ENCODE results near the gene VDR. TPM values are rescaled to one million over a fixed set of nuclear protein-coding genes. Genes with fewer than 3 reads are reported as not detected.

The VDR gene
- polyA plus RNA-seq, 3 donors, result 6.0 to 14.8 (median 12.8) TPM

- Histone ChIP-seq H3K79me2 (ENCODE audit: insufficient read depth, low read length) (peaks cover 99% of the 10 kb centered on the region), H3K36me3 (replicated peaks in 1 of 2; ENCODE audit: control insufficient read depth in 1 of 2, insufficient read depth in 2 of 2, low read length in 2 of 2) (no peaks in the 10 kb centered on the region), H3K27me3 (ENCODE audit: control insufficient read depth in 2 of 2, insufficient read depth in 2 of 2, low read length in 2 of 2) (no peaks in the 10 kb centered on the region), H3K9ac (ENCODE audit: insufficient read depth, low read length, poor library complexity, severe bottlenecking) (peak overlapping the region; percentile 83), H2AFZ (ENCODE audit: insufficient read depth, low read depth, low read length, poor library complexity, severe bottlenecking) (no peak overlapping the region), H3K4me2 (replicated peaks; ENCODE audit: extremely low read depth, low read length, poor library complexity, severe bottlenecking) (peak overlapping the region; percentile 87), H3K27ac (ENCODE audit: low read depth in 1 of 2, low read length in 2 of 2) (peak overlapping the region; percentile 98 to 99), H3K4me1 (ENCODE audit: control insufficient read depth in 1 of 2, insufficient read depth in 2 of 2, low read length in 2 of 2) (peaks cover 91 to 93% of the 10 kb centered on the region in 2 donors), H3K4me3 (replicated peaks in 1 of 3; ENCODE audit: low read depth in 2 of 3, low read length in 3 of 3) (peak overlapping the region in 1 of 3 experiments; percentile 80), H4K20me1 (ENCODE audit: insufficient read depth, low read length) (peaks cover 24% of the 10 kb centered on the region), H3K9me3 (replicated peaks in 1 of 2; ENCODE audit: control insufficient read depth in 1 of 2, insufficient read depth in 1 of 2, low read length in 2 of 2) (no peaks in the 10 kb centered on the region)
- intact Hi-C loops (cut with micrococcal nuclease), result loop anchor here (5.0 to 10.0 kb wide), 2 partner anchors 90 to 107 kb away; partner anchors contain the start of genes RPAP3 (in 1 of the 2) and VDR (in 1 of the 2)
- Mint-ChIP-seq H3K36me3 (peaks cover 16 to 18% of the 10 kb centered on the region in 2 donors), H3K9me3 (no peaks in the 10 kb centered on the region), H3K27ac (peak overlapping the region; percentile 94 to 100 (median 99)), H3K4me1 (peaks cover 85% of the 10 kb centered on the region), H3K4me3 (peak overlapping the region; percentile 42 to 92), H3K27me3 (ENCODE audit: low read depth in 3 of 3) (no peaks in the 10 kb centered on the region)
- no peak for TF ChIP-seq CTCF (IDR thresholded peaks at IDR 0.05)
- 100% methylated on average over 2 of the region's 3 CpGs for WGBS (ENCODE audit: insufficient coverage)
- peak in 1 of 3 donors; percentile 29 for DNase-seq
Measured at GRCh38 chr12:47814539-47815170, 90.1 kb downstream of the VDR start.

GRCh38 chr12:47813511-47814196, 91.1 kb downstream of the VDR start:
- H3K9me3 ChIP-seq (replicated peaks in 1 of 2; ENCODE audit: control insufficient read depth in 1 of 2, insufficient read depth in 1 of 2, low read length in 2 of 2), result no peaks in the 10 kb centered on the region
- H3K36me3 Mint-ChIP-seq, result peaks cover 16 to 18% of the 10 kb centered on the region in 2 donors
- intact Hi-C loops (cut with micrococcal nuclease), result loop anchor here in 1 of 2 donors (10.0 kb wide), 1 partner anchor 91 kb away; the partner anchor contains the start of gene VDR
- H3K9ac ChIP-seq (ENCODE audit: insufficient read depth, low read length, poor library complexity, severe bottlenecking), result peak overlapping the region; percentile 83
- no peak for TF ChIP-seq CTCF (IDR thresholded peaks at IDR 0.05)
- H3K4me1 ChIP-seq (ENCODE audit: control insufficient read depth in 1 of 2, insufficient read depth in 2 of 2, low read length in 2 of 2), result peaks cover 98 to 99% of the 10 kb centered on the region in 2 donors
- peaks cover 98% of the 10 kb centered on the region for H3K79me2 ChIP-seq (ENCODE audit: insufficient read depth, low read length)
- peak; percentile 73 to 86 (median 75) for DNase-seq
- H3K4me3 ChIP-seq (replicated peaks in 1 of 3; ENCODE audit: low read depth in 2 of 3, low read length in 3 of 3), result peak overlapping the region; percentile 31 to 80 (median 53)
- H3K27ac Mint-ChIP-seq, result peak overlapping the region; percentile 94 to 100 (median 99)
- H3K27me3 Mint-ChIP-seq (ENCODE audit: low read depth in 3 of 3), result peaks cover 0 to under 1% (median 0%) of the 10 kb centered on the region in 3 donors
- H3K4me2 ChIP-seq (replicated peaks; ENCODE audit: extremely low read depth, low read length, poor library complexity, severe bottlenecking), result peak overlapping the region; percentile 87
- no peaks in the 10 kb centered on the region for H3K9me3 Mint-ChIP-seq
- peak overlapping the region; percentile 98 to 99 for H3K27ac ChIP-seq (ENCODE audit: low read depth in 1 of 2, low read length in 2 of 2)
- H3K4me3 Mint-ChIP-seq, result peak overlapping the region; percentile 85 to 92
- H3K4me1 Mint-ChIP-seq, result peaks cover 91% of the 10 kb centered on the region
- 25% methylated on average over 4 of the region's 9 CpGs for WGBS (ENCODE audit: insufficient coverage)
- H3K27me3 ChIP-seq (ENCODE audit: control insufficient read depth in 2 of 2, insufficient read depth in 2 of 2, low read length in 2 of 2), result no peaks in the 10 kb centered on the region
- no peaks in the 10 kb centered on the region for H3K36me3 ChIP-seq (replicated peaks in 1 of 2; ENCODE audit: control insufficient read depth in 1 of 2, insufficient read depth in 2 of 2, low read length in 2 of 2)
- peak overlapping the region; percentile 85 for H2AFZ ChIP-seq (ENCODE audit: insufficient read depth, low read depth, low read length, poor library complexity, severe bottlenecking)
- peaks cover 20% of the 10 kb centered on the region for H4K20me1 ChIP-seq (ENCODE audit: insufficient read depth, low read length)
